Central memory CD4-positive, alpha-beta T cell (primary cell): ENCODE data around the gene RIOX2.

ENCODE experiments used
- DNase-seq: peaks from one replicate; pipeline ENCODE4 v3.0.0; 2022

Gene RIOX2

DNA sequence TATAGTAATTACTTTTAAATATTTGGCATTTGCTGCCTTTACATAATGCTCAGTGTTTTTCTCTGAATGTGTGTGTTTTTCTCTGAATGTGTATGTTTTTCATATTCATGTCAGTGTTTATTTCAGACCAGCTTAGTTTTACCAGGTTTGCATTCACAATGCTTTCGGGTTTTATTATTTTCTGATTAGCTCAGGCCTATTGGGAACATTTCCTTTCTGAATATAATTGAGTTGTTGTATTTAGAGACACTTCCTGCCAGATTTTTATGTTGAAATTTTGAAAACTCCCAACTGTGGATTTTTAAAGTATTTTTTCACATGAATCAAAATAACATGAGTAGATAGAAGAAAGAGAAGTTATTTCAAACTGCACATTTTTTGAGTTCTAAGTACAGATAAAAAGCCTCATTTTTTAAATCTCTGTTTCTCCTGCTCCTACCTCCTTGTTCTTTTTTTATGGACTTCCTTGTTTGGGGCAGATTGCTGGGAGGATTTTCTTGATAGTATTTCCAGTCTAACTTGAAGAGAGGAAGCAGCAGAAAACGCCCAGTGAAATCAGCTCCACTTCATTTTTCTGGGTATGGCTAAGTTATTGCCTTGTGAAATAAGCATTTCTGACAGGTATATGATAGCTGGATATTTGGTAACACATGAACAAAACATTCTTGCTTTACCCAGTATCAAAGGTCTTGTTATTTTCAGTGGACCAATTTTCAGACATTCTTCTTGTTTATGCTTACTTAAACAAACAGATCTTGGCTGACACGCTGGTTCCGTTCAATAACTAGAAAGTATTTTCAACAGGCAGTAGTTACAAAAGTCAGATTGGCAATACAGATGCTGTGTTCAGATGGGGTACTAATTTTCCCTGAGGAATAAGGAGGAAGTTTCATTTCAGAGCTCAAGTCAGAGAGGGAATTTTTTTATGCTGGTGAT, 70.7 kb downstream of the RIOX2 start:
- no peak for DNase-seq

DNA sequence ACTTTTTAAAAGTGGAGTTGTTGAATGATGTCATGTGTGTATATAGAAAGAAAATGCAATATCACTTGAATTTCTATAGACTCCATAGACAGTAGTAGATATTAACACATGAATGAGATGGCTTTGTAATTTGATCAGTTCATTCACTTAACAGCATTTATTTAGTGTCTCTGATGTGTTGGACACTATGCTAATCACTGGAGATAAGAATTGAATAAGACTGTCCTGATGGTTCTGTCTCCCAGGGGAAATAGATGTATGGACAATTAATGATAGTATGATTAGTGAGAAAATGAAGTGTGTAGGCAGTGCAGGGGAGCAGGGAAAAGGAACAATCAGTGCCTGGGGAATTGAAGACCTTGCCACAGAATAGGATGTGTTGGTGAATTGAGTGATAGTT, 72.9 kb downstream of the RIOX2 start:
- DNase-seq = no peak

DNA sequence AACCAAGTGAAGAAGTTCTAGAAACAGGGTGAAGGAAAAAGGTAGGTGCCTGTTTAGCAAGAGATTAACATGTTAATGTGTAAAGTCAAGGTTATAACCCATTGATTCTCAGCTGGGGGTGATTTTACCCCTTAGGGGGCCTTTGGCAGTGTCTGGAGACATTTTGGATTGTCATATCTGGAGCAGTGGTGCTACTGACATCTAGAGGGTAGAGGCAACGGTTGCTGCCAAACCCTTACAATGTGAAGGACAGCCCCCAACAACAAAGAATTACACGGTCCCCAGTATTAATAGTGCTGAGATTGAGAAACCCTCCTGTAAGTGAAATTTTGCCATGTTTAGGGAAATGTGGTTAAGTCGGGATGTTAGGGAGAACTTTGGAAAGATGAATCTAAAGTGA, 75.7 kb downstream of the RIOX2 start:
- no peak for DNase-seq

DNA sequence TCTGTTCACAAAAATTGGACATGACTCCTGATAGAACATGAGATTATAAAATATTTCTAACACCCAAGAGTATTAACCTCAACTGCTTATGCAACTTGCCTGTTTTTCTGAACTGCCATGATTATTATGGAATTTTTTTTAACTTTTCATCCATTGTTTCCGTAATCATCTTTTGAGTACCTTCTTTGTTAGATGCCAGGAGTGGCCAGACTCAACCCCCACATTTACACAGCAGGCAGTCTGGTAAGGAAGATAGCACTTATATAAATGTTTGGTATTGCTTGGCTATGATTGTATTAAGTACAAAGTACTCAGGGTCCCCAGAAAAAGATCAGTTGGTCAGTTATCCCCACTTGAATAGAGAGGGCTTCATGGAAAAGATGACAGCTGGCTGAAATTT, 76.1 kb downstream of the RIOX2 start:
- no peak for DNase-seq

DNA sequence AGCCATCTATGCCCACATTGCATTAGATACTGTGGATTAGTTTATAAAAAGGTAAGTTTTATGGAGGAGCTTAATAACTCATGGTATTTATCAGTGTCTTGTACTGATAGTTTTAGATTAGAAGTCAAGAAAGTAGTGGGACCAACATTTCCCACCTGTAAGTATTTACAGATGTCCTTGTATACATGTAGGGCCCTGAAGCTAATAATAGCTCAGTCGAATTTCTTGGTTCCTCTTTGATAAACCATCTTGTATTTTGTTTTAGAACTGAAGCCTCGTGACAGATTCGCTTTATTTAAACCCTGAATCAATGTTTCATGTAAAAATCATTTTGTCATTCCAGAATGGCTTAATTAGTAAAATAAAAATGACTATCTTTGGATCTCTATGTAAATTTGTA, 77.0 kb downstream of the RIOX2 start:
- no peak for DNase-seq

DNA sequence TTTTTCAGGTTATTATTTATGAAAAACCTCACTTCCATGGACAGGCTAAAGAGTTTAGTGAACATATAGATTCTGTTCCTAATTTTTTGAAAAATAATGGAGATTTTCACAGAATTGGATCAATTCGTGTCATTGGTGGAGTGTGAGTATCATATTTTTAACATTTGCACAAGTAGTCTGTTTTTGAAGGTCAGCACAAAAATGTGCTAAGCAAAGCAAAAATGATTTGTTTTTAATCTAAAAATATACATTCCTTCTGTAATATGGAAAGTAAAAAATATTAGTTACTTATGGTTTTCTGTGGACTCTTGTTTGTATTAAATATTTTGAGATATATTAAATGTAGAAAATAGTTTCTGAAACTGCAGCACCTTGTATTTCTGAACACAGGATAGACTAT, 79.4 kb downstream of the RIOX2 start:
- DNase-seq = no peak
